NCI-H1694 treated with DMSO at 0.1 percent for 48 hours (cell line): ENCODE data around the gene RASGRP2.
A peak's percentile ranks its signal among the peaks of the same experiment; 100 is the strongest.

ENCODE experiments used
- DNase-seq: peaks from one replicate; lab custom pipeline; 2025; lab: John Stamatoyannopoulos, UW

The RASGRP2 gene

DNA sequence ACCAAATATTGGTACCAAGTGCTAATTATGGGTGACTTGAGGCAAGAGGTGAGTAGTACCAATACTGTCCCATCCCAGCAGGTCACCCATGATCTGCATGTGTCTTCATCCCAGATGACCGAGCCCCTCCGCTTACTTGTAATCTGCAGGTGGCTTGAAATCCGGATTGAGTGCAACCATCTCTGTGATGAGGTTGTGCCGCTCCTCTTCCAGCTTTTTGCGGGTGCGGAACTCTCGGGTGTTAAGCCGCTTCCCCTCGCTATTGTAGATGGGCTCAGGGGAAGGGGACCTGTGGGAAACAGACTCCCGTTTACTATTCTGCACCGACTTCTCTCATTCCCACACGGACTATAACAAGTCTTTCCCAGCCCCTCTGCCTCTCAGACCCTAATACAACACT is 26.2 kb upstream of the RASGRP2 start:
- no peak for DNase-seq

DNA sequence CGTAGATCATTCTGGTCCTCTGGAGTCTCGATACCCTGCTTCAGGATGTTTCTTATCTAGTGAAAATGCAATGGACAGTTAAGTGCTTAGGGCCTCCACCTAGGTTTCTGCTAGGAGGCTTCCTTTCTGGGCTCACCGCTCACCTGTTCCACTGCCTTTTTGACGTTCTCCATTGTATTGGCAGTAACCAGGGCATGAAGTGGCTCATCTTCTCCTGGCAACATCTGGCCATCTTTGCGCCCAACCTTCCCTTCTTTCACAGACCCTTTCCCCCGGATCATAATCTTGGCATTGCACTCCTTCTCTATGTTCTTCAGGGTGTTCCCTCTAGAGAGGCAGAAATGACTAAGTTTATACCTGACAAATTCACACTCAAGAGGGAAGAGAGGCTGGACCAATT is 25.3 kb upstream of the RASGRP2 start:
- no peak for DNase-seq

DNA sequence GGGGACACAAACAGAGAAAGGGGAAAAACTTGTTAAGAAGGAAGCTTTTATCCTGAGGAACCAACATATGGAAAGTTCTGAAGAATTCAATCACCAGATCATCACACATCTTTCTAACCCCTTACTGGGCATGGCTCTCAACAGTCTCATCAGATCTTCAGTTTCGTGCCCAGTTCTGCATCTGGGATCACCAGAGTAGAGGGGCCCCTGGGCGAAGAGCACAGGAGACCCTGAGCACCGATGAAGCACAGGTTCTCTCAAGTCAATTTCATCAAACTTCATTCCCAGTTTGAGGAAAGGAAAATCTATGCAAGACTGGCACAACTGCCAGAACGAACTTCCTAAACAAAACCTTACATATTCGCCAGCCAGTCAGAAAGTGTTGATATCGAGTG is 24.4 kb upstream of the RASGRP2 start:
- no peak for DNase-seq

DNA sequence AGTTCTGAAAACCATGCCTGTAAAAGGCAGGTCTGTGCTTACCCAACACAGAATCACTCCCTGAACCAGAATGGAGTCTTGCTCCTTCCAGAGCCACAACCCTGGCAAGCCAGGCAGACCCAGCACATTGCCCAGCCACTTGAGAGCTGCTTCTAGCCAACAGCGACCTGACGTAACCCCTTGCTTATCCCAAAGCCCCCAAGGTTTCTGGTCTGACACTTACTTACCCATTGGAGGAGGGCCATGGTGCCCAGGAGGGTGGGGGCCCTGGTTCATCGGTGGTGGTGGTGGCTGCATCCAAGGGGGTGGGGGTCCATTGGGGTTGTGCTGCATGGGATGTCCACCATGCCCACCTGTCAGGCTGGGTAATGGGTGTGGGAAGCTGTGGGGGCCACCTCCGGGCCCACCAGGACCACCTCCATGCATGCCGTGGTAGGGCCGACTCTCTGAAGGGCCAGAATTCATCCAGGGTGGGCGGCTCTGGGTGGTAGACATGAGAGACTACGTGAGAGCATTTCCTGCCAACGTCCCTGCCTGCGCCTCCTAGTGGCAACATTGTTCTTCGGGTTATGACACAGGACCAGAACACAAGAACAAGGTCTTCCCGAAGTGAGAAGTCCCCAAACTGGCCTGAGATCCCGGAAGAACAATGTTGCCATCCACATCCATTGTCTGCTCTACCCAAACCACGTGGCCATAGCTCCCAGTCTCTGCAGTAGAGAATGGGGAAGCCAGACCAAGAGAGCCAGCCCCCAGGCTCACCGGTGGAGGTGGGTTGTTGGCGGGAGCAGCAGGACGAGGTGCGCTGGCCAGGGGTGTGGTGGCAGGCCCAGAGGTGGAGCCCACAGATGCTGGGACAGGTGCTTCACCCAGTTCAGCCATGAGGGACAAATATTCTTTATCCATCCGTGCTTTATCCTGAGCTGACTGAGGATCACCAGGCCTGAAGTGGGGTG is 23.7 kb upstream of the RASGRP2 start:
- DNase-seq: peak; percentile 27

DNA sequence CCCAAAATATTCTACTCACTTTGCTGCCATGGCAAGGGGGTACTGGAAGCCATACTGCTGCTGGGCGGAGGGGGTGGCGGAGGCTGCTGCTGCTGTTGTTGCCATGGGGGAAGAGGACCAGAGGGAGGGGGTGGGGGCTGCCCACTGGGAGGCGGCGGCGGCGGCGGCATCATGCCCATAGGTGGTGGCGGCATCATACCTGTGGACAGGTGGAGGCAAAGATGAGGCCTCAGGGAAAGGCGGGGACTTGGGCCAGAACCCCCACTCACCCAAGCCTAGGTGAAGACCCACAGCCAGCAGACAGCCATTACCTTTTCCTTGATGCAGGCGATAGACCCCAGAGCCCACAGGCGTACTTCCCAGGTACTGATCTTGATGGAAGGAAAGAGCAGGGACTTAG is 22.9 kb upstream of the RASGRP2 start:
- no peak for DNase-seq

DNA sequence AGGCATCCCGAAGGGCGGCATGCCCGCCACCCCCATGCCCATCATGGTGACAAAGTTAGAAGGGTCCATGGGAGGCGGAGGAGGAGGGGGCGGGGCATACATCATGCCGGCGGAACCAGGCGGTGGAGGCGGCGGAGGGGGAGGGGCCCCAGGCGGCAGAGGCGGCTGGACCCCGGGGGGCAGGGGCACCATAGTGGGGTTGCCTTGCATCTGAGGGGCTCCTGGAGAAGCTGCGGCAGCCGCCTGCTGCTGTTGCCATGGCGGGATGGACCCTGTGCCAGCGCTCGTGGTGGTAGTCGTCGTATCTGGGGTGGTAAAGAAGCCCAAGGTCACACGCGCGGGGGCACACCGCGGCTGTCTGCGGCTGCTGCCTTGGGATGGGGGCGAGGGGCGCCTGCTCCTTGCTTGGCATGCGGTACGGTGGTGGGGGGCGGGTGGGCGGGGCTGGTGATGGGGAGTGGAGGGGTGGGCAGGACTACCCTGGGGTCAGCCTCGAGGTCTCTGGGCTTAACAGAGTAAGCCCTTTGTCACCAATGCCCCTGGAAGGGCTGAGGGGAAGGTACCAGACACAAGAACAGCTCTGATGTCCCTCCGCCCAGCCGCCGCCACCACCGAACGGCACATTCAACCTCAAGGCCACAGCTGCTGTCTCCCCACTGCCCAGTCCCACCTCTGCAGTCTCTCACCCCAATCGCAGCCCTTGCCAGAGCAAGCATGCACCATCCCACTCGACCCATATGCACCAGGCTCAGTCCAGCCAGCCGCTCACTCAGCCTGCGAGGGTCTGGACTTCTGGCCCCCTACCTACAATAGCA is 22.1 kb upstream of the RASGRP2 start:
- no peak for DNase-seq

DNA sequence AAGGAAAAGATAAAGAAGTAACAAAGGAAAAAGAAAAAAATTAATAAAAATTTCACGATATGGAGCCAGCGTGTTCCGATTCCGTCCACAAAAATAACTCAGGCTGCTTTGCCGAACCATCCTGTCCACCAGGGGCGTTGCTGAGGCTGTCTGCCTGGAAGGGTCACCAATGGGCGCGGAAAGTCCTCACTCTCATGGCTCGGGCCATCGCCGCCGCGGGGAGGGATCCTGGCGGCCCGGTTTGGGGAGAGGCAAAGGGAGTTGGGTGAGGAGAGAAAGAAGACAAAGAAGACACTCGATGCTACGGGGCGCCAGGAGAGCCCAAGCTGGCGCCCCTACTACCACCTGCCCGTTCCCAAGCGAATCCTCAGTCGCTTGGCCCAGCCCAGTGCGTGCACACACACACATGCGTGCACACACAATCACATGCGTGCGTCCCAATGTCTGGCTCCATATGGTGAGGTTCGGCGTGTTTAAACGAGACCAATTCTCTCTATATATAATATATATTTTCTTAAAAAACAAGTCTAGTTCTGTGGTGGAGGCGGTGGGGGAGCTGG is 21.4 kb upstream of the RASGRP2 start:
- DNase-seq: no peak

DNA sequence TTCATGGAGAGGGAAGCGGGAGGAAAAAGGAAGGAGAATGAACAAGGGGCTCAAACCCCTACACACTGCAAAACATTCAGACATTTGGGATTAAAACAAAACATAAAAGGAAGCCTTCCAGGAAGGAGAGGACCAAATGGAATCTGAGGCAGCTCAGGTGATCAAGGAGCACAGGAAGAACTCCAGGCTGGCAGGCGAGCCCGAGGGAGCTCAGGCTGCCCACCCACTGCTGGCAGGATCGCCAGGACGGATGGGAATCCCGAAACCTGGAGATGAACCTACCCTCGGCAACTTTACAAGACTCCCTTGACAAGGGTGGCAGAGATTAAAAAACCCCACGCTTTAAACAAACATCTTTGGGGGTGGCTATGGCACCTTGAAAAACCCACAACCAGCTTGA is 20.8 kb upstream of the RASGRP2 start:
- DNase-seq: no peak

DNA sequence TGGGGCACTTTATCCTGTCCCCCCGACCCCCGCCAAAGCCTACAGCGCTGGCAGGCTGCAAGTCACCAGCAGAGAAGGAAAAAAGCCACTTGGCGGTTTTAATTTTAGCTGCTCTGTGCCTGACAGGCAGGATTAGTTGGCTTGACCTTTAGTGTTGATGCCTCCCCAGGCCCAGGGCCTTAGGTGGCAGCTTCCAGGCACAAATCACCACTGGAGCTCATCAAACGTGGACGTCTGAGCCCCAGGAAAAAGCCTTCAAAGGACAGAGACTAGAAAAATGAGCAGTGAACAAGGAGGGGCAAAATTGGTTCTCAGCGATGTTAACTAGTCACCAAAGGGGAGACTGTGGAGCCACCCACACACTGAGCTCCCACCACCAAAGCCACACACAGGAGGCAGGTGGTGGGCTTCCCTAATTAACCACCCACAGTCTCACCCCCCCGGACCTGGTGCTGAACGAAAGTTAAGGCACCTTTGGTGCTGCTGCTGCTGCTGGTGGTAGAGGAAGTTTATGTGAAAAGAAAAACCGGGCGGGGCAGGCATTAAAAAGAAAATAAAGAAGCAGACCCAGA is 20.2 kb upstream of the RASGRP2 start:
- no peak for DNase-seq

DNA sequence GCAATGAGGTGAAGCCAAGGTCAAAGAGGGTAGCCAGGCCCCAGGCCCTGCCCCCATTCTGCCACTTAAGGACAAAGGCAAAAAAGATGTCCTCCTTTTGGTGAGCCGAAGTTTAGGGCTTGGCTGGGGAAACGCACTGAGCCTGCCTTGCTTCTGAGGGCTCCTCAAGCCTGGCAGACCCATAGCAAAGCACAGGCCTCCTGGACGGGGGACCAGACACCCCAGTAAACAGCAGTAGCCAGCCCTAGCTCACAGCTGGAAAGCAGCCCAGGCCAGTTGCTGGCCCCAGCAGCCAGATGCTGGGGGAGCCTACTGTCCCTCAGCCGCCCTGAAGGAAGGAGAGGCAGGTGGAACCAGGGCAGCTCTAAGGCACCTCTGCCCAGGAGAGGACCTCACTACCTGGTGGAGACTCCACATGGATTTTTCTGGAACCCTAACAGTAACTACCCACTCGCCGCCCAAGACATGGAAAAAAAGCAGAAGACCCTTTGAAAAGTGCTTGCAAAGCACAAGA is 19.6 kb upstream of the RASGRP2 start:
- no peak for DNase-seq

DNA sequence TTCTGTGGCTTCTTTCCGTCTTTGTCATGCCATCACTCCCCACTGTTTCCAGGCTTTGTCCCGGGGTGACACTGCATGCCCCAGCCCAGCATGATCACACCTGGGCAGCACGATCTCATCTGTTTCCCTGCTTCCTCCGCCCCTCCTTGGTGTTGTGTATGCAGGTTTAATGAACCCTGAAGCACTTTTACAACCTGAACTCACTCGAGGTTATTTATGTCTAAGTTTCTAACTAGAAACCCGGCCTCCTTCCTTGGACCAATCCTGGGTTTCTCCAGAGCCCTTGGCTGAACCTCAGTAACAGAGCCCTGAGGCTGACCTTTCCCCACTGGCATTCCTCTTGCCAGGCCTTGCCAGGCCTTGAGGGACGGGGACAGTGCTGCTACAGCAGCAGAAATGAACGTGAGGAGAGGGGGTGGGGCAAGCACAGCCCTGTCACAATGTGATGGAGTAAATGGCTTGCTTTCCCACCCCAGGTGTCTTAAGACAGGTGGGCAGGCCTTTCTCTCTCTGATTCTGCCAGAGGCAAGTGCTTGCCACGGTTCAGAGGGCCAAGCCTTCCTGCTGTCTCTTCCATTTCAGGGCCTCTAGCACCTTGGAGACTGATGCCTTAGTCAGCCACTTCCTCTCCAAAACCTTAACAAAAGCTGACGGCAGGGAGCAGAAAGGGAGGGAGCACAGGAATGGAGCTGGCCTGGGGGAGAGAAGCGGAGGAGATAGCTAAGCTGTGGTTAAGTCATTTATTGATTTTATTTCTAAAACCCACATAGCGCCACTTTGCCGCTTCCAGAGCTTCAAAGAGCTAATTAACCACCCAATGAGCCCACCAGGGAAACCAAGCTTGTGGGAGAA is 19.0 kb upstream of the RASGRP2 start:
- DNase-seq: no peak

DNA sequence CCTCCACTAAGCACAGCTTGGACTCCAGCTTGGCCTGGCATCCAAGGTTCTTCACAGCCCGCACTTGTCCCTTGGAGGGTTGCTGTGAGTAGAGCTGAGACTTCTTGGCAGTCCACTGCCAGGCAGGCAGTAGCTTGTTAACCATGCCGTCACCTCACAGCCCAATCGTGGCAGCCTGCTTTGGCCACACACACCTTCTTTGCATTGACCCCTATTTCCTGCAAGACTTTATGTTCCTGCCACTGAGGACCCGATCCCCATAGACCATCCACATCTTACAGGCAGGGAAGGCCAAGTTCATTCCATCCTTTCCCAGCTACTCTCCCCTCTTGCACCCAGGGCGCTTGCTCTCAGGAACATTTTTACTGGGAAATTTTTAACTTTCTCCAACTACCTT is 18.3 kb upstream of the RASGRP2 start:
- no peak for DNase-seq

DNA sequence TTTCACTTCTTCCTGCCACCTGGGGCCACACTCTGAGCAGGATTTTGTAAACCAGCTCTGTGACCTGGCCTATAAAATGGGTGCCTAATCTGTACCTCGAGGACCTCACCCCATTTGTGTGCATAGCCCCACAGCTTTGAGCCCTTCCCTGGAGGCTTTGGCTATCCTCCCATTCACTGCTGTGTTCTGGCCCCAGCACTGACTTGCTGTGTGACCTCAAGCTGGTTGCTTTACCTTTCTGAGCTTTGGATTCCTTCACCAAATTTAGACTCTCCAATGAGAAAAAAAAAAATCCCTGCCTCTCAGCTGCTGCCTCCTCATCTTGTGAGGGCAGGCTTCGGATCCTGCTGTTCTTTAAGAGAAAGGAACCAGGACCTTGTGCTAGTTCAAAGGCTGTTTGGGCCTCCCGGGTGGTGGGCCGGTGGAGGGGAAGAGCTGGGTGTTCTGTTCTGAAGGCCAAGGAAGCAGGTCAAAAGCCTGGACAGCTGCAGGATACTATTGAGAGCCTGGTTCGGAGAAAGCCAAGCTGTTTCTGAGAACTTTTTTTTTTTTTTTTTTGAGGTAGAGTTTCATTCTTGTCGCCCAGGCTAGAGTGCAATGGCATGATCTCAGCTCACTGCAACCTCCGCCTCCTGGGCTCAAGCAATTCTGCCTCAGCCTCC is 16.9 kb upstream of the RASGRP2 start:
- DNase-seq: no peak

DNA sequence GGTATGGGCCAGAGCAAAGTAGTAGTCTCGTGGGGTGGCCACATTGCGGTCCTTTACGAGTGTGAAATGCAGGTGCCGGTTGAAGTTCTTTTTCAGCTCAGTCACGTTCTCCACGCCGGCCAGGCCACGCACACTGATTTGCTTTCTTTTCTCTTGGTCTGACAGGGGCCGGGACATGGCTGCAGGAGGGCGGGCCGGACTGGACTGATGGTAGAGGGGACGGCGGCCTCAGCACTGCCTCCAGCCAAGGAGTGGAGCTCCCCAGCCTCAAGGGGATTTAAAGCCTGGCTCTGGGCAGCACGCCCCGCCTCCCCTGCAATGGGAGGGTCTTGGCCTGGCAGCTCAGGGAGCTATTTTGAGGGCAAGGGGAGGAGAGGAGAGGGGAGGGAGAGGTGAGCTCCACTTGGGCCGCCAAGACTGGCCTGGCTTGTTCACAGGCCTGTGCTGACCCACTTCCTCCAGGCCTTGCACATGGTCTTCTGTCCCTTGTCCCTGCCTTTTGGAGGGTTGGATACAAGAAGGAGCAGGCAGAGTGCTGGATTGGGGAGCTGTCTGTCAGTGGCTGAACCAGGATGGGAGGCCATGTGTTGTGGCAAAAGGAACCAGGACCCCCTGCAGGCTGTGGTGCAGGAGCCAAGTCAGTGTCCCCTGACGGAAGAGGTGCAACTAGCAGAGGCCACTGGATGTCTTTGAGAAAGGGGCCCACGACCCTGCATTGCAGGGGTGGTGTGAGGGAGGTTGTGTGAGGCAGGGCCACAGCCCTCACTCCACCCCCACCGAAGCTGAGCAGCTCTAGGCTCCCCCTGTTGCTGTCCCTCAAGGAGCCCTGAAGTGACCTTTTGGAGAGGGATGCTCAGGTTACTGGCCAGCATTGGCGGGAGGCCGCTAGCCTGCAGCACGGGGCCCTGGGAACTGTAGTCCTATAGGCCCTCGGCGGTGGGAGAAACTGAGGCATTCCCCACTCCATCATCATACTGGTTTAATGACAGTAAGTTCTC is 16.1 kb upstream of the RASGRP2 start, which contains the start of gene PYGM:
PYGM (minus strand) TSS at position 253 of the 998 bp plus-strand sequence; CDS start at position 177, 76 bp downstream.
- no peak for DNase-seq

DNA sequence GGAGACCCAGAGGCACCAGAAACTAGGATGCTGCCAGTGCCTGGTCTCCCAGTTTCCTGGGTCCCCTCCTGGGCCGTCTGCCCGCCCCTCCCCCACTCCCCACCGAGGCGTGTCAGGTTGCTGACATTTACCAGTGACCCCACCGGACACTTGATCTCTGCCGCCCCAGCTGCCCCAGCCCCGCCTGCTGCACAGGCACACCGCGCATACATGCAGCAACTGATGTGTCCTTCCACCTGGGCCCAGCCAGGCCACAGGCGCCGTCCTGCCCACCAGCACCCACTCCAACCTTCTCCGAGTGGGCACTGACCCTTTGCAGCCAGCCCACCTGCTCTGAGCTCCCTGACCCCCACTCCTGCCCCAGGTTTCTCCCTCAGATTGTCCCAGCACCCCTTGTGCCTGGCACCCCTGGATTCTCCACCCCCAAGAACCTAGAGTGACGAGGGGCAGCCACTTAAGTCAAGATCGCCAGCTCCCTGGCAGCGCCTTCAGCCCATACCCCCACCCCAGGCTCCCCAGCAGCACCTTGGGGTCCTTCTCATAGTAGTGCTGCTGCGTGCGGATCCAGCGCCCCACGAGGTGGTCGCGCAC is 15.3 kb upstream of the RASGRP2 start:
- DNase-seq: no peak

DNA sequence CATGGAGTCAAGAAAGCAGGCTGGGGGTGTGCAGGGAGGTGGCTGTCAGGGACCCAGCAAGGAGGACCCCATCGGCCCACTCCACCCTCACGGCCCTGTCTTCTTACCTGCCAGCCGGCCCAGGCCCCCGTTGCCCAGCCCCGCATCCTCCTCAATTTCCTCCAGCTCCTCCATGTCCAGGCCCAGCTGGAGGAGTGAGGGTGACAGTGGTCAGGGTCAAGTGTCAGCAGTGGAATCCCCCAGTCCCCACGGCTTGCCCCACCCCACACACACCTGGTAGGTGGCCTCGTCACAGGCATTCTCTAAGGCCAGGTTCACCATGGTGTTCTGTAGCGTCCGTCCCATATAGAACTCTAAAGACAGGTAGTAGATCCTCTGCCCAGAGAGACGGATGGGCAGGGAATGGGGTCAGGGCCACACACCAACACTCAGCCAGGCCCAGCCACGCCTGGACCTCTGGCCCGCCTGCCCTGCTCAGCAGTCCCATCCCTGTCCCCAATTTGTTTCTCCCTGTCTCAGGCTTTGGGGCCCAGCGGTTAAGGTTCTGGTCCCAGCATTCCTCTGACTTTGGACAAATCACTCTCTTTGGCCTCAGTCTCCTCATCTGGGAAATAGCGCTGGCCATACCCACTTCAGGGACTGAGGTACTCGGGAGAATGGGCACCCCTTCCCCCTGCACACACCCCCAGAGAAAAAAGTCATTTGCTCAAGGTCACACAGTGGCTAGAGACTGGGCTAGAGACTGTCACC is 14.6 kb upstream of the RASGRP2 start:
- DNase-seq: no peak

DNA sequence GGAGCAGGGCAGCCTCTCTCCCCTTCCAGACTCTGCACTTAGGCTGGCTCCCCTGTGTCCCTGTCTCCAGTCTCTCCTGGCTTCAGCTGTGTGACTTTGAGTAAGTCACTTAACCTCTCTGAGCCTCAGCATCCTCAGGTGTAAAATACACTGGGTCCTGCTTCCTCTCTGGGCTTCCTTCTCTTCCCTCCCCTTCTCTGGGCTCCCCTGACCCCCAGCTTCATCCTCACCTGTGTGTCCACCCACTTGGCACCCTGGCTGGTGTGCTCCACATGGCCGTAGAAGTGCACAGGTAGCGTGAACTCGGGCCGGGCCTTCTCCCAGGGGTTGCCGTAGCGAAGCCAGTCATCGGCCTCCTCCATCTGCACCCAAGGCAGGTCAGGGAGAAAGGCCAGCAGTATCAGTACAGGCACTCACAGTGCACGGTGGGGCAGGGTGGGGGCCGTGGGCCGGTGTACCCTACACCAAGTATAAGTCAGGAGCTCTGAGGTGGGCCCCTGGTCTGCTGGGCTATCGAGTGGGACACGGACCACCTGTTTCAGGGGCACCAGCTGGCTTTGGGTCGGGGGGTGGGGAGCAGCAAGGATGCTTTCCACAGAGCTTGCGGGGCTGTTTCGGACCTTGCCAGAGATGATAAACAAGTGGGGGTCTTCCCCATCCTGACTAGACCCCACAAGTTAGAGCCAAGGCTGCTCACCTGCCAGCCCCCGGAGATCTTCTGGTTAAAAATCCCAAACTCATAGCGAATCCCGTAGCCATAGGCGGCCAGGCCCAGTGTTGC is 13.8 kb upstream of the RASGRP2 start:
- DNase-seq: no peak
